ENCODE data around the gene NPAS3. TPM values are rescaled to one million over a fixed set of nuclear protein-coding genes. Genes with fewer than 3 reads are reported as not detected.

Gene NPAS3
- total RNA-seq, 4 donors from 2014 or later = 0.19 to 2.1 (median 1.7) TPM; not detected in 1

DNA sequence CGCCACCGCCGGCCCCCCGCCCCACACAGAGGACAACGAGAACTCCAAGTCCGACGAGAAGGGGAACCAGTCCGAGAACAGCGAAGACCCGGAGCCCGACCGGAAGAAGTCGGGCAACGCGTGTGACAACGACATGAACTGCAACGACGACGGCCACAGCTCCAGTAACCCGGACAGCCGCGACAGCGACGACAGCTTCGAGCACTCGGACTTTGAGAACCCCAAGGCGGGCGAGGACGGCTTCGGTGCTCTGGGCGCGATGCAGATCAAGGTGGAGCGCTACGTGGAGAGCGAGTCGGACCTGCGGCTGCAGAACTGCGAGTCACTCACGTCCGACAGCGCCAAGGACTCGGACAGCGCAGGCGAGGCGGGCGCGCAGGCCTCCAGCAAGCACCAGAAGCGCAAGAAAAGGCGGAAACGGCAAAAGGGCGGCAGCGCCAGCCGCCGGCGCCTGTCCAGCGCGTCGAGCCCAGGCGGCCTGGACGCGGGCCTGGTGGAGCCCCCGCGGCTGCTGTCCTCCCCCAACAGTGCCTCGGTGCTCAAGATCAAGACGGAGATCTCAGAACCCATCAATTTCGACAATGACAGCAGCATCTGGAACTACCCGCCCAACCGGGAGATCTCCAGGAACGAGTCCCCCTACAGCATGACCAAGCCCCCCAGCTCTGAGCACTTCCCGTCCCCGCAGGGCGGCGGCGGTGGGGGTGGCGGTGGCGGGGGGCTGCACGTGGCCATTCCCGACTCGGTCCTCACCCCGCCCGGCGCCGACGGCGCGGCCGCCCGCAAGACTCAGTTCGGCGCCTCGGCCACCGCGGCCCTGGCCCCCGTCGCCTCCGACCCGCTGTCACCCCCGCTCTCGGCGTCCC lies 861.3 kb downstream of the NPAS3 start:
- no peaks in the 10 kb centered on the region for H3K4me1 ChIP-seq
- no peak for DNase-seq
- H3K27ac ChIP-seq = no peak overlapping the region
- H3K27me3 ChIP-seq = no peaks in the 10 kb centered on the region
- H3K9me3 ChIP-seq = no peaks in the 10 kb centered on the region
- H3K36me3 ChIP-seq = no peaks in the 10 kb centered on the region
- TF ChIP-seq POLR2A (IDR thresholded peaks at IDR 0.05) = no peak
- no peak for TF ChIP-seq CTCF (IDR thresholded peaks at IDR 0.05)
- H3K4me3 ChIP-seq = no peak overlapping the region

DNA sequence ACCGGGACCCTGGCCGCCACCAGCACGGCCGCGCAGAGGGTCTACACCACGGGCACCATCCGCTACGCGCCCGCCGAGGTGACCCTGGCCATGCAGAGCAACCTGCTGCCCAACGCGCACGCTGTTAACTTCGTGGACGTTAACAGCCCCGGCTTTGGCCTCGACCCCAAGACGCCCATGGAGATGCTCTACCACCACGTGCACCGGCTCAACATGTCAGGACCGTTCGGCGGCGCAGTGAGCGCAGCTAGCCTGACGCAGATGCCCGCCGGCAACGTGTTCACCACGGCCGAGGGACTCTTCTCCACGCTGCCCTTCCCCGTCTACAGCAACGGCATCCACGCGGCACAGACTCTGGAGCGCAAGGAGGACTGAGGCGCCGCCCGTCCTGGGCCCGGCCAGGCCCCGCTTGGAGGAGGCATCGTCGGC lies 862.1 kb downstream of the NPAS3 start:
- Histone ChIP-seq H3K4me3 (no peak overlapping the region), H3K27ac (no peak overlapping the region), H3K36me3 (no peaks in the 10 kb centered on the region), H3K4me1 (no peaks in the 10 kb centered on the region), H3K27me3 (no peaks in the 10 kb centered on the region), H3K9me3 (no peaks in the 10 kb centered on the region)
- TF ChIP-seq CTCF (IDR thresholded peaks at IDR 0.05) = no peak
- no peak for TF ChIP-seq POLR2A (IDR thresholded peaks at IDR 0.05)
- no peak for DNase-seq

DNA sequence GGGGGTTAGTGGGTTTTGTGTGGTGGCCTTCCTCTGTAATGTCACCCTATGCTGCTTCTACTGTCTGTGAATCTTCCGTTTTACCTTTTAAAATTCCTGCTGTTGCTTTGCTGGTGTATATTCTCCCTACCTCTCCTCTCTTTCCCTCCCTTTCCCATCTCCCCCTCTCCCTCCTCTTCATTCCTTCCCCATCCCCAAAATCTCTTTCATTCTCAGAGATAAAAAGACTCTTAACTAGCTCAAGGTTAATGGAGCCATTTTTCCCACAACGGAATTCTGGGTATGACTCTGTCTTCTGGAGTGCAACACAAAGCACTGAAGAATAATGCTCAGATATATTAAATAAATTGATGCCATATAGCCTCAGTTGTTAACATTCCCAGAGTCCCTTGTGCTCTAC lies 864.1 kb downstream of the NPAS3 start:
- Histone ChIP-seq H3K4me3 (no peak overlapping the region), H3K4me1 (no peaks in the 10 kb centered on the region), H3K27me3 (no peaks in the 10 kb centered on the region), H3K9me3 (no peaks in the 10 kb centered on the region), H3K36me3 (no peaks in the 10 kb centered on the region), H3K27ac (no peak overlapping the region)
- TF ChIP-seq CTCF (IDR thresholded peaks at IDR 0.05) (no peak), POLR2A (IDR thresholded peaks at IDR 0.05) (no peak)
- no peak for DNase-seq

DNA sequence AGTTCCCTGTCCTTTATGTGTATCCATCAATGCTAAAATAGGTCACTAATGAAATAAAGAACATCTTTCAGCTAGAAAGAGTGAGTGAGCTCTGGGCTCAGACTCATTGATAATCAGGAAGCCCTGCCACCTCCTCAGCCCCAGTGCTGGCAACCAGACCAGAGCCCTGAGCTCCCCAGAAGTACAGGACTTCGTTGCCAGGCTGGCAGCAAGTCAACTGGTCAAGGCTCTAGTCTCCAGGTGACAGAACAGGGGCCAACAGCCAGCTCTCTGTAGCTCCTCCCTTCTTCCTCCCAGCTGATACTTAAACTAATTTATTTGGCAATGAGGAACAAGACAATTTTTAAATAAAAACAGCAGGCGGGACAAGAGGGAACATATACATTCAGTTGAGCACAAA lies 866.9 kb downstream of the NPAS3 start:
- H3K27ac ChIP-seq = no peak overlapping the region
- no peaks in the 10 kb centered on the region for H3K27me3 ChIP-seq
- TF ChIP-seq CTCF (IDR thresholded peaks at IDR 0.05) (no peak), POLR2A (IDR thresholded peaks at IDR 0.05) (no peak)
- H3K4me3 ChIP-seq = no peak overlapping the region
- H3K4me1 ChIP-seq = no peaks in the 10 kb centered on the region
- no peaks in the 10 kb centered on the region for H3K9me3 ChIP-seq
- no peak for DNase-seq
- H3K36me3 ChIP-seq = no peaks in the 10 kb centered on the region

GRCh38 chr14:33806905-33807304 lies 868.2 kb downstream of the NPAS3 start:
- Histone ChIP-seq H3K4me1 (no peaks in the 10 kb centered on the region), H3K4me3 (no peak overlapping the region), H3K27me3 (no peaks in the 10 kb centered on the region), H3K27ac (no peak overlapping the region), H3K36me3 (no peaks in the 10 kb centered on the region), H3K9me3 (no peaks in the 10 kb centered on the region)
- no peak for DNase-seq
- TF ChIP-seq POLR2A (IDR thresholded peaks at IDR 0.05) (no peak), CTCF (IDR thresholded peaks at IDR 0.05) (no peak)
